ENCODE results near the gene LCK. TPM values are rescaled to one million over a fixed set of nuclear protein-coding genes. Genes with fewer than 3 reads are reported as not detected.

LCK gene
- total and polyA plus RNA-seq, 2 of the 8 experiments (the other 6 are each of a cell fraction or from before 2014, with no cell fraction given), result 75.3 to 122 TPM

GRCh38 chr1:32291145-32291707, 40.2 kb downstream of the LCK start:
- Histone ChIP-seq H3K27me3 (replicated peaks in 1 of 4; ENCODE audit: control insufficient read depth in 3 of 4, extremely low read depth in 1 of 4, insufficient read depth in 3 of 4, low read length in 3 of 4) (no peaks in the 10 kb centered on the region), H4K5ac (ENCODE audit: insufficient read length, low read depth, low read length) (no peak overlapping the region), H2BK120ac (replicated peaks; ENCODE audit: low read depth, low read length) (no peak overlapping the region), H3K4me1 (replicated peaks in 1 of 4; ENCODE audit: control insufficient read depth in 3 of 4, insufficient read depth in 4 of 4, low read length in 3 of 4) (peaks cover 0 to 5% (median 4%) of the 10 kb centered on the region in 4 experiments), H3K79me1 (ENCODE audit: low read depth, low read length) (peaks cover 5% of the 10 kb centered on the region), H3K4ac (replicated peaks; ENCODE audit: insufficient read length, low read depth, low read length) (no peak overlapping the region), H2AFZ (ENCODE audit: low read length) (peak overlapping the region; percentile 31; the same call in 1 of the 2 replicates), H3K4me3 (ENCODE audit: extremely low read depth in 1 of 4, insufficient read depth in 2 of 4, low read depth in 3 of 4, low read length in 4 of 4) (peak overlapping the region; percentile 77 to 98 (median 96); a peak in 6 of 8 replicates), H2AK5ac (ENCODE audit: low read depth, low read length) (no peak overlapping the region), H3K27ac (ENCODE audit: low read depth, low read length) (no peak overlapping the region), H4K20me1 (replicated peaks in 1 of 2; ENCODE audit: control insufficient read depth in 1 of 2, insufficient read depth in 2 of 2, low read length in 2 of 2) (peaks cover 0 to 5% of the 10 kb centered on the region in 2 experiments), H3K18ac (ENCODE audit: extremely low read depth, low read length) (no peak overlapping the region; the same call in 1 of the 2 replicates), H3K14ac (ENCODE audit: insufficient read length) (no peak overlapping the region), H3K23ac (ENCODE audit: insufficient read length) (no peak overlapping the region), H2BK12ac (ENCODE audit: low read depth, low read length) (no peak overlapping the region), H3K9ac (replicated peaks in 1 of 4; ENCODE audit: extremely low read depth in 1 of 4, low read depth in 3 of 4, low read length in 3 of 4) (no peak overlapping the region; a peak in 1 of 7 replicates), H3K56ac (replicated peaks; ENCODE audit: insufficient read length, low read depth, low read length) (no peak overlapping the region), H3K23me2 (ENCODE audit: low read depth, low read length) (peaks cover 3% of the 10 kb centered on the region), H2BK20ac (ENCODE audit: low read length) (no peak overlapping the region), H3K79me2 (ENCODE audit: control insufficient read depth in 1 of 2, insufficient read depth in 2 of 2, low read length in 2 of 2) (peaks cover under 1 to 36% of the 10 kb centered on the region in 2 experiments), H4K8ac (ENCODE audit: extremely low read depth, insufficient read depth, low read length) (peak overlapping the region; percentile 66; the same call in 1 of the 2 replicates), H4K91ac (replicated peaks; ENCODE audit: insufficient read length, low read length) (peak overlapping the region; percentile 2), H2BK5ac (ENCODE audit: low read depth, low read length) (no peak overlapping the region; the same call in 1 of the 2 replicates), H3K4me2 (ENCODE audit: insufficient read depth in 1 of 2, low read depth in 2 of 2, low read length in 2 of 2) (peak overlapping the region; percentile 48 to 90; a peak in 3 of 4 replicates), H2BK15ac (ENCODE audit: low read length) (no peak overlapping the region), H3K9me3 (ENCODE audit: insufficient read depth in 2 of 2, low read depth in 1 of 2, low read length in 1 of 2) (no peaks in the 10 kb centered on the region), H3K36me3 (ENCODE audit: control insufficient read depth in 2 of 4, insufficient read depth in 4 of 4, low read length in 3 of 4) (no peaks in the 10 kb centered on the region; a peak in 1 of 8 replicates)
- POLR2A ChIA-PET (ENCODE audit: partially characterized antibody), result interaction anchor here (0.7 to 3.2 kb wide), 23 partner anchors 8 to 183 kb away, joined by 3 to 16 read pairs (median 4); partner anchors contain the start of genes BSDC1, CCDC28B, KPNA6 and MARCKSL1
- DNase-seq (ENCODE audit: low read depth in 1 of 2, low spot score in 2 of 2), result no peak
- no peak for FAIRE-seq
- CTCF ChIA-PET (ENCODE audit: partially characterized antibody), result interaction anchor here (0.6 to 6.0 kb wide), 4 partner anchors 17 to 116 kb away, joined by 4 to 34 read pairs (median 10); partner anchors contain the start of genes FAM167B and LCK
- 85% methylated on average over 9 of the region's 10 CpGs; no CpG with 5 or more reads in 1 of the 2 experiments for WGBS, 2 experiments (ENCODE audit: extremely low coverage in 1 of 2, insufficient coverage in 1 of 2, insufficient read length in 1 of 2, insufficient replicate concordance in 2 of 2, low coverage in 1 of 2, low lambda C conversion rate in 2 of 2, missing lambda C conversion rate in 1 of 2)
- TF ChIP-seq TCF12 (IDR thresholded peaks at IDR 0.05; ENCODE audit: low read depth, low read length), result no peak
- TF ChIP-seq SP2 (IDR thresholded peaks at IDR 0.05; ENCODE audit: low read length), result no peak
- no peak for TF ChIP-seq EGR1 (IDR thresholded peaks at IDR 0.05; ENCODE audit: borderline replicate concordance, low read depth, low read length)
- no peak for TF ChIP-seq RFX5 (IDR thresholded peaks at IDR 0.05; ENCODE audit: borderline replicate concordance, low read depth, low read length)
- TF ChIP-seq FOSL1 (IDR thresholded peaks at IDR 0.05; ENCODE audit: insufficient read depth, low read depth, low read length), result no peak
- no peak for TF ChIP-seq BACH1 (IDR thresholded peaks at IDR 0.05; ENCODE audit: low read length)
- no peak for TF ChIP-seq USF2 (IDR thresholded peaks at IDR 0.05; ENCODE audit: low read length)
- TF ChIP-seq CTBP2 (IDR thresholded peaks at IDR 0.05; ENCODE audit: borderline replicate concordance, insufficient read depth, insufficient read length, low read length), result no peak
- no peak for TF ChIP-seq KDM4A (IDR thresholded peaks at IDR 0.05; ENCODE audit: low read depth, low read length, severe bottlenecking)
- TF ChIP-seq KDM1A (IDR thresholded peaks at IDR 0.05; ENCODE audit: borderline replicate concordance, low read length), result no peak
- TF ChIP-seq RAD21 (IDR thresholded peaks at IDR 0.05 in 1 of 2, conservative IDR thresholded peaks at IDR 0.05 in 1 of 2; ENCODE audit: low read depth in 2 of 2, low read length in 2 of 2), result no peak
